Fibroblast of lung (primary cell): ENCODE measurements around the gene TLR8. TPM values are rescaled to one million over a fixed set of nuclear protein-coding genes. Genes with fewer than 3 reads are reported as not detected.

Source experiments
- DNase-seq, 2 donors: peaks; one replicate each; pipeline versions ENCODE4 v3.0.0 to v3.0.0-alpha.2; 2010; ENCODE audit warnings: low read depth in 2 of 2
- H2AFZ ChIP-seq: 2 replicates; pipeline ENCODE4 v1.5.1; 2012; ENCODE audit warnings: low read length, control low read depth, inconsistent platforms
- H3K27ac ChIP-seq: 2 replicates; pipeline ENCODE4 v1.5.1; 2011; ENCODE audit warnings: low read length, control low read depth; ENCODE audit not compliant: insufficient read depth
- H3K27me3 ChIP-seq: 2 replicates; pipeline ENCODE4 v1.5.1; 2011; ENCODE audit warnings: mild to moderate bottlenecking, low read length; ENCODE audit not compliant: control insufficient read depth, insufficient read depth
- H3K36me3 ChIP-seq: 2 replicates; pipeline ENCODE4 v1.5.1; 2011; ENCODE audit warnings: low read length; ENCODE audit not compliant: control insufficient read depth, insufficient read depth
- H3K4me1 ChIP-seq: 2 replicates; pipeline ENCODE4 v1.5.1; 2011; ENCODE audit warnings: low read length; ENCODE audit not compliant: control insufficient read depth, insufficient read depth; ENCODE audit errors: extremely low read depth
- H3K4me2 ChIP-seq: 2 replicates; pipeline ENCODE4 v1.5.1; 2011; ENCODE audit warnings: low read length, control low read depth; ENCODE audit not compliant: insufficient read depth; ENCODE audit errors: extremely low read depth
- H3K4me3 ChIP-seq, 4 experiments: fragments of 200-600 bp in 1 of 4; sonication (generic) in 1 of 4; replicated peaks in 1 of 4; 2 replicates each; pipeline ENCODE4 v1.5.1; 2011 to 2016; ENCODE audit warnings: low read length in 4 of 4, low read depth in 3 of 4, mild to moderate bottlenecking in 3 of 4, control low read depth in 2 of 4, inconsistent platforms in 1 of 4, mixed read lengths in 1 of 4; ENCODE audit not compliant: insufficient read depth in 1 of 4; ENCODE audit errors: control extremely low read depth in 1 of 4
- H3K79me2 ChIP-seq: 2 replicates; pipeline ENCODE4 v1.5.1; 2012; ENCODE audit warnings: mild to moderate bottlenecking, low read length, inconsistent platforms; ENCODE audit not compliant: control insufficient read depth, insufficient read depth
- H3K9ac ChIP-seq: 2 replicates; pipeline ENCODE4 v1.5.1; 2011; ENCODE audit warnings: mild to moderate bottlenecking, low read length, control low read depth; ENCODE audit not compliant: insufficient read depth
- H3K9me3 ChIP-seq: 2 replicates; pipeline ENCODE4 v1.5.1; 2012; ENCODE audit warnings: low read depth, low read length; ENCODE audit not compliant: control insufficient read depth, insufficient read depth
- H4K20me1 ChIP-seq: 2 replicates; pipeline ENCODE4 v1.5.1; 2011; ENCODE audit warnings: low read length; ENCODE audit not compliant: control insufficient read depth, insufficient read depth; ENCODE audit errors: extremely low read depth
- CTCF ChIP-seq, 2 donors: IDR thresholded peaks in 1 of 2; conservative IDR thresholded peaks in 1 of 2; 1 replicate in 1 of 2; 2 replicates in 1 of 2; pipeline ENCODE4 v1.5.1; 2011 to 2012; ENCODE audit warnings: low read length in 2 of 2, control low read depth in 1 of 2, inconsistent platforms in 1 of 2, low read depth in 1 of 2, mild to moderate bottlenecking in 1 of 2
- EZH2 ChIP-seq: IDR thresholded peaks from 2 replicates; pipeline ENCODE4 v1.5.1; 2012; ENCODE audit warnings: low read length, control low read depth, mild to moderate bottlenecking; ENCODE audit errors: missing control alignments
- polyA plus RNA-seq, 2 donors: library from polyadenylated mRNA; depleted of rRNA in 1 of 2; stranded (reverse) in 1 of 2; unstranded in 1 of 2; fragments of >200 nt; gene quantifications; 2 replicates each; pipeline ENCODE4 v1.2.1, GENCODE V29; 2011 to 2012; ENCODE audit warnings: missing spikeins in 1 of 2
- total RNA-seq: library from RNA; depleted of rRNA; stranded (reverse); fragments of >200 nt; gene quantifications from 2 replicates; pipeline ENCODE4 v1.2.1, GENCODE V29; 2014

TLR8 gene
- total and polyA plus RNA-seq, 2 donors (not counting 1 experiment from before 2014, with no cell fraction given): not detected

- no peaks in the 10 kb centered on the region for H3K9me3 ChIP-seq
- DNase-seq: no peak
- no peak overlapping the region for H2AFZ ChIP-seq
- H3K4me3 ChIP-seq: no peak overlapping the region
- no peak for TF ChIP-seq CTCF (conservative IDR thresholded peaks at IDR 0.05 in 1 of 2, IDR thresholded peaks at IDR 0.05 in 1 of 2; ENCODE audit: low read depth in 1 of 2, low read length in 2 of 2)
- no peak for TF ChIP-seq EZH2
- no peak overlapping the region for H3K27ac ChIP-seq
- no peak overlapping the region for H3K9ac ChIP-seq
- H3K4me1 ChIP-seq: peaks cover 11% of the 10 kb centered on the region
- H3K36me3 ChIP-seq: no peaks in the 10 kb centered on the region
- no peaks in the 10 kb centered on the region for H4K20me1 ChIP-seq
- H3K4me2 ChIP-seq: no peak overlapping the region
- no peaks in the 10 kb centered on the region for H3K79me2 ChIP-seq
- no peaks in the 10 kb centered on the region for H3K27me3 ChIP-seq
Measured at GRCh38 chrX:12953420-12953819, 47.0 kb downstream of the TLR8 start.

- Histone ChIP-seq H3K4me2 (no peak overlapping the region), H3K4me1 (peaks cover 11% of the 10 kb centered on the region), H4K20me1 (no peaks in the 10 kb centered on the region), H2AFZ (no peak overlapping the region), H3K9me3 (no peaks in the 10 kb centered on the region), H3K79me2 (no peaks in the 10 kb centered on the region), H3K27me3 (no peaks in the 10 kb centered on the region), H3K9ac (no peak overlapping the region), H3K36me3 (no peaks in the 10 kb centered on the region), H3K4me3 (no peak overlapping the region), H3K27ac (no peak overlapping the region)
- TF ChIP-seq CTCF (conservative IDR thresholded peaks at IDR 0.05 in 1 of 2, IDR thresholded peaks at IDR 0.05 in 1 of 2; ENCODE audit: low read depth in 1 of 2, low read length in 2 of 2) (no peak), EZH2 (no peak)
- no peak for DNase-seq
Measured at GRCh38 chrX:12954376-12954775, 48.0 kb downstream of the TLR8 start.

- no peak for DNase-seq
- no peak overlapping the region for H3K4me2 ChIP-seq
- H3K79me2 ChIP-seq: no peaks in the 10 kb centered on the region
- H3K27ac ChIP-seq: no peak overlapping the region
- H3K27me3 ChIP-seq: no peaks in the 10 kb centered on the region
- no peak overlapping the region for H3K9ac ChIP-seq
- H3K4me1 ChIP-seq: peaks cover 6% of the 10 kb centered on the region
- no peak overlapping the region for H3K4me3 ChIP-seq
- no peaks in the 10 kb centered on the region for H4K20me1 ChIP-seq
- no peaks in the 10 kb centered on the region for H3K9me3 ChIP-seq
- H2AFZ ChIP-seq: no peak overlapping the region
- no peaks in the 10 kb centered on the region for H3K36me3 ChIP-seq
- TF ChIP-seq EZH2 (no peak), CTCF (conservative IDR thresholded peaks at IDR 0.05 in 1 of 2, IDR thresholded peaks at IDR 0.05 in 1 of 2; ENCODE audit: low read depth in 1 of 2, low read length in 2 of 2) (no peak)
Measured at GRCh38 chrX:12954981-12955380, 48.6 kb downstream of the TLR8 start.
